Measurements from ENCODE around the gene FBXO5. TPM values are rescaled to one million over a fixed set of nuclear protein-coding genes. Genes with fewer than 3 reads are reported as not detected.

FBXO5 gene
- total RNA-seq, 1 experiment from 2014 or later = 47.4 TPM

- no peak for TF ChIP-seq ZNF281 (CRISPR knock-in tag; IDR thresholded peaks at IDR 0.05)
- TF ChIP-seq FOXJ3 (CRISPR knock-in tag; IDR thresholded peaks at IDR 0.05; ENCODE audit: borderline replicate concordance) = no peak
- TF ChIP-seq ZNF532 (CRISPR knock-in tag; IDR thresholded peaks at IDR 0.05; ENCODE audit: borderline replicate concordance) = no peak
- TF ChIP-seq EMX1 (CRISPR knock-in tag; IDR thresholded peaks at IDR 0.05) = no peak
- no peak for TF ChIP-seq ATF6 (CRISPR knock-in tag; IDR thresholded peaks at IDR 0.05)
- no peak for TF ChIP-seq MAX (CRISPR knock-in tag; IDR thresholded peaks at IDR 0.05)
- no peak for TF ChIP-seq ETV6 (CRISPR knock-in tag; IDR thresholded peaks at IDR 0.05)
Measured at GRCh38 chr6:152977556-152977955, 5.3 kb downstream of the FBXO5 start (continued).

GRCh38 chr6:152976749-152977148 lies 6.1 kb downstream of the FBXO5 start:
- no peak overlapping the region for H3K4me3 Mint-ChIP-seq
- no peak overlapping the region for H3K27ac Mint-ChIP-seq
- peaks cover 52% of the 10 kb centered on the region for H3K4me1 Mint-ChIP-seq
- H3K9me3 Mint-ChIP-seq = no peaks in the 10 kb centered on the region
- DNase-seq (ENCODE audit: low spot score) (no peak), ATAC-seq (no peak)
- peaks cover 66% of the 10 kb centered on the region for H3K36me3 Mint-ChIP-seq
- ChIA-PET CTCF (interaction anchor here (1.2 kb wide), 1 partner anchor 334 kb away, joined by 3 read pairs; no protein-coding TSS in a partner anchor), POLR2A (no interaction called here)
- no peaks in the 10 kb centered on the region for H3K27me3 Mint-ChIP-seq (ENCODE audit: low read depth)
- TF ChIP-seq NFYB (CRISPR knock-in tag; conservative IDR thresholded peaks at IDR 0.05; ENCODE audit: low read depth) = no peak
- TF ChIP-seq ZNF232 (CRISPR knock-in tag; IDR thresholded peaks at IDR 0.05) = no peak
- no peak for TF ChIP-seq AFF4 (CRISPR knock-in tag; IDR thresholded peaks at IDR 0.05; ENCODE audit: borderline replicate concordance)
- no peak for TF ChIP-seq SMAD3 (CRISPR knock-in tag; IDR thresholded peaks at IDR 0.05; ENCODE audit: borderline replicate concordance)
- no peak for TF ChIP-seq JUN (CRISPR knock-in tag; IDR thresholded peaks at IDR 0.05)
- TF ChIP-seq NR2C2 (CRISPR knock-in tag; IDR thresholded peaks at IDR 0.05) = no peak
- no peak for TF ChIP-seq MAX (CRISPR knock-in tag; IDR thresholded peaks at IDR 0.05)
- no peak for TF ChIP-seq ZSCAN18 (CRISPR knock-in tag; IDR thresholded peaks at IDR 0.05)
- TF ChIP-seq STAT6 (CRISPR knock-in tag; conservative IDR thresholded peaks at IDR 0.05; ENCODE audit: low read depth) = no peak
- no peak for TF ChIP-seq TCF7 (CRISPR knock-in tag; IDR thresholded peaks at IDR 0.05; ENCODE audit: low read depth)
- no peak for TF ChIP-seq USF2 (CRISPR knock-in tag; IDR thresholded peaks at IDR 0.05)

Measured in WTC11 (cell line).